GM08714 (cell line): ENCODE data around the gene AGAP1.

ENCODE experiments used
- H3K4me3 ChIP-seq: fragments of 200-500 bp; sonication (Bioruptor generic); 2 replicates; pipeline ENCODE4 v1.5.1; 2014; ENCODE audit warnings: mild to moderate bottlenecking, low read length, inconsistent platforms
- ZNF274 ChIP-seq: IDR thresholded peaks from 2 replicates; pipeline ENCODE4 v1.6.1; 2012; ENCODE audit warnings: mild to moderate bottlenecking, low read depth, low read length

AGAP1 gene

GRCh38 chr2:235863414-235863813 is 369.6 kb downstream of the AGAP1 start:
- H3K4me3 ChIP-seq = no peak overlapping the region
- TF ChIP-seq ZNF274 = no peak

GRCh38 chr2:235864302-235864701 is 370.5 kb downstream of the AGAP1 start:
- TF ChIP-seq ZNF274 = no peak

GRCh38 chr2:235864733-235865515 is 371.1 kb downstream of the AGAP1 start:
- TF ChIP-seq ZNF274 = no peak

More at GRCh38 chr2:235864302-235864701, 370.5 kb downstream of the AGAP1 start:
- H3K4me3 ChIP-seq = no peak overlapping the region

GRCh38 chr2:235866373-235866772 is 372.5 kb downstream of the AGAP1 start:
- TF ChIP-seq ZNF274 = no peak
- no peak overlapping the region for H3K4me3 ChIP-seq

More at GRCh38 chr2:235864733-235865515, 371.1 kb downstream of the AGAP1 start:
- no peak overlapping the region for H3K4me3 ChIP-seq

- TF ChIP-seq ZNF274 = no peak
- no peak overlapping the region for H3K4me3 ChIP-seq
Measured at GRCh38 chr2:235868224-235868623, 374.4 kb downstream of the AGAP1 start.

GRCh38 chr2:235868645-235869044 is 374.8 kb downstream of the AGAP1 start:
- H3K4me3 ChIP-seq = no peak overlapping the region
- no peak for TF ChIP-seq ZNF274

GRCh38 chr2:235870515-235870914 is 376.7 kb downstream of the AGAP1 start:
- H3K4me3 ChIP-seq = no peak overlapping the region
- TF ChIP-seq ZNF274 = no peak

- H3K4me3 ChIP-seq = no peak overlapping the region
- TF ChIP-seq ZNF274 = no peak
Measured at GRCh38 chr2:235876099-235876679, 382.3 kb downstream of the AGAP1 start.

- H3K4me3 ChIP-seq = no peak overlapping the region
- TF ChIP-seq ZNF274 = no peak
Measured at GRCh38 chr2:235877275-235877802, 383.5 kb downstream of the AGAP1 start.

GRCh38 chr2:235879116-235879515 is 385.3 kb downstream of the AGAP1 start:
- H3K4me3 ChIP-seq = no peak overlapping the region
- no peak for TF ChIP-seq ZNF274

- no peak overlapping the region for H3K4me3 ChIP-seq
- TF ChIP-seq ZNF274 = no peak
Measured at GRCh38 chr2:235883675-235884074, 389.8 kb downstream of the AGAP1 start.

- H3K4me3 ChIP-seq = no peak overlapping the region
- TF ChIP-seq ZNF274 = no peak
Measured at GRCh38 chr2:235889302-235889630, 395.4 kb downstream of the AGAP1 start.

GRCh38 chr2:235893129-235893698 is 399.4 kb downstream of the AGAP1 start:
- H3K4me3 ChIP-seq = no peak overlapping the region
- no peak for TF ChIP-seq ZNF274

GRCh38 chr2:235894839-235895238 is 401.0 kb downstream of the AGAP1 start:
- no peak for TF ChIP-seq ZNF274
- H3K4me3 ChIP-seq = no peak overlapping the region

- TF ChIP-seq ZNF274 = no peak
- H3K4me3 ChIP-seq = no peak overlapping the region
Measured at GRCh38 chr2:235896061-235896460, 402.2 kb downstream of the AGAP1 start.
